Measurements from ENCODE around the gene PAX2. TPM values are rescaled to one million over a fixed set of nuclear protein-coding genes. Genes with fewer than 3 reads are reported as not detected.

The PAX2 gene
- total RNA-seq, 1 experiment from 2014 or later, result not detected

DNA sequence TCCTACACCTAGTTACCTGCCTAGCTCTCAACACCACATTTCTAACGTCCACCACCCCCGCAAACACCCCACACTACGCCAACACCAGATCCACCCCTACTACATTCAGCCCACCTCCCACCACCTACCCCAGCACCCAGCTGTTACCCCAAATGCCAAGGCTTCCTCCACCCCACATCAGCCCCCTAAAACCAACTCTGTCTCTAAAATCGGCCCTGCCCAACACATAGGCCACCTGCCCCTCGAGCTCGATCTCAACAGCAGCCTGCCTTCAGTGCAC, 114.0 kb downstream of the PAX2 start:
- H3F3A ChIP-seq (ENCODE audit: insufficient read depth, low read depth), result no peaks in the 10 kb centered on the region
- H3K9me3 ChIP-seq (ENCODE audit: insufficient read depth, low read depth), result no peaks in the 10 kb centered on the region
- no peak for DNase-seq
- H3K4me1 ChIP-seq (replicated peaks; ENCODE audit: insufficient read depth), result no peaks in the 10 kb centered on the region
- no peak overlapping the region for H3K4me3 ChIP-seq
- H3K9me2 ChIP-seq (ENCODE audit: insufficient read depth), result no peaks in the 10 kb centered on the region
- no peak overlapping the region for H3K4me2 ChIP-seq
- intact Hi-C loops (cut with micrococcal nuclease; ENCODE audit: unreplicated experiment), result no loop called here
- no peaks in the 10 kb centered on the region for H4K20me1 ChIP-seq (ENCODE audit: insufficient read depth)
- peaks cover 87% of the 10 kb centered on the region for H3K27me3 ChIP-seq (ENCODE audit: insufficient read depth, low read depth)
- ChIA-PET POLR2A (ENCODE audit: unreplicated experiment) (no interaction called here), CTCF (no interaction called here)
- no peak for TF ChIP-seq EZH2 (IDR thresholded peaks at IDR 0.05; ENCODE audit: low read depth)
- TF ChIP-seq, protein P1, sequence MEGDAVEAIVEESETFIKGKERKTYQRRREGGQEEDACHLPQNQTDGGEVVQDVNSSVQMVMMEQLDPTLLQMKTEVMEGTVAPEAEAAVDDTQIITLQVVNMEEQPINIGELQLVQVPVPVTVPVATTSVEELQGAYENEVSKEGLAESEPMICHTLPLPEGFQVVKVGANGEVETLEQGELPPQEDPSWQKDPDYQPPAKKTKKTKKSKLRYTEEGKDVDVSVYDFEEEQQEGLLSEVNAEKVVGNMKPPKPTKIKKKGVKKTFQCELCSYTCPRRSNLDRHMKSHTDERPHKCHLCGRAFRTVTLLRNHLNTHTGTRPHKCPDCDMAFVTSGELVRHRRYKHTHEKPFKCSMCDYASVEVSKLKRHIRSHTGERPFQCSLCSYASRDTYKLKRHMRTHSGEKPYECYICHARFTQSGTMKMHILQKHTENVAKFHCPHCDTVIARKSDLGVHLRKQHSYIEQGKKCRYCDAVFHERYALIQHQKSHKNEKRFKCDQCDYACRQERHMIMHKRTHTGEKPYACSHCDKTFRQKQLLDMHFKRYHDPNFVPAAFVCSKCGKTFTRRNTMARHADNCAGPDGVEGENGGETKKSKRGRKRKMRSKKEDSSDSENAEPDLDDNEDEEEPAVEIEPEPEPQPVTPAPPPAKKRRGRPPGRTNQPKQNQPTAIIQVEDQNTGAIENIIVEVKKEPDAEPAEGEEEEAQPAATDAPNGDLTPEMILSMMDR (conservative IDR thresholded peaks at IDR 0.05), result no peak
- H2AFZ ChIP-seq, result no peak overlapping the region
- no peaks in the 10 kb centered on the region for H3K36me3 ChIP-seq (ENCODE audit: low read depth)
- H3K79me2 ChIP-seq (ENCODE audit: low read depth), result no peaks in the 10 kb centered on the region
- H3K27ac ChIP-seq, result no peak overlapping the region
- BruUV-seq (replicated peaks), result no TSS peak

DNA sequence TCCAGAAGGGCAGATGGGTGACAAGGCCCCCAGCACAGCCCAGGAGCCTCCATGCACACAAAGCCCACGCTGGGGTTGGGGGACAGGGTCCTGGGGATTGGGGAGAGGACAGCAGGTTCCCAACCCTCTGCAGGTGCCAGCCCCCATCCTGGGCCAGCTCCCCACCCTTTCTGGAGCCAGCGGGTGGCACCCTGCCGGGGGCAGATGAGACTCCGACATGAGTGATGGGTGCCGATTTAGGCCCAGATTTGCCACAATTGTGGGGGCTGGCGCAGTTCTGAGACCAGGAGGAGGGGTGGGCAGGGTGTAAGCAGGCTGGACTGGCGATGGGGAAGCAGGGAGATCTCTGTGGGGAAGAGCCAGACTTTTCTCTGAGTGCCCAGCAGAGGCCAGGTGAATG, 118.1 kb downstream of the PAX2 start:
- no peaks in the 10 kb centered on the region for H3K79me2 ChIP-seq (ENCODE audit: low read depth)
- no peaks in the 10 kb centered on the region for H4K20me1 ChIP-seq (ENCODE audit: insufficient read depth)
- H3K9me2 ChIP-seq (ENCODE audit: insufficient read depth), result no peaks in the 10 kb centered on the region
- no peaks in the 10 kb centered on the region for H3K4me1 ChIP-seq (replicated peaks; ENCODE audit: insufficient read depth)
- no peak overlapping the region for H3K4me3 ChIP-seq
- DNase-seq, result no peak
- no TSS peak for BruUV-seq (replicated peaks)
- no peak overlapping the region for H3K4me2 ChIP-seq
- H3K9me3 ChIP-seq (ENCODE audit: insufficient read depth, low read depth), result no peaks in the 10 kb centered on the region
- H2AFZ ChIP-seq, result no peak overlapping the region
- no peaks in the 10 kb centered on the region for H3K36me3 ChIP-seq (ENCODE audit: low read depth)
- peaks cover 79% of the 10 kb centered on the region for H3K27me3 ChIP-seq (ENCODE audit: insufficient read depth, low read depth)
- H3F3A ChIP-seq (ENCODE audit: insufficient read depth, low read depth), result no peaks in the 10 kb centered on the region
- intact Hi-C loops (cut with micrococcal nuclease; ENCODE audit: unreplicated experiment), result no loop called here
- CTCF ChIA-PET, result no interaction called here
- H3K27ac ChIP-seq, result no peak overlapping the region
- POLR2A ChIA-PET (ENCODE audit: unreplicated experiment), result no interaction called here
- no peak for TF ChIP-seq EZH2 (IDR thresholded peaks at IDR 0.05; ENCODE audit: low read depth)
- TF ChIP-seq, protein P1 (conservative IDR thresholded peaks at IDR 0.05), result no peak

DNA sequence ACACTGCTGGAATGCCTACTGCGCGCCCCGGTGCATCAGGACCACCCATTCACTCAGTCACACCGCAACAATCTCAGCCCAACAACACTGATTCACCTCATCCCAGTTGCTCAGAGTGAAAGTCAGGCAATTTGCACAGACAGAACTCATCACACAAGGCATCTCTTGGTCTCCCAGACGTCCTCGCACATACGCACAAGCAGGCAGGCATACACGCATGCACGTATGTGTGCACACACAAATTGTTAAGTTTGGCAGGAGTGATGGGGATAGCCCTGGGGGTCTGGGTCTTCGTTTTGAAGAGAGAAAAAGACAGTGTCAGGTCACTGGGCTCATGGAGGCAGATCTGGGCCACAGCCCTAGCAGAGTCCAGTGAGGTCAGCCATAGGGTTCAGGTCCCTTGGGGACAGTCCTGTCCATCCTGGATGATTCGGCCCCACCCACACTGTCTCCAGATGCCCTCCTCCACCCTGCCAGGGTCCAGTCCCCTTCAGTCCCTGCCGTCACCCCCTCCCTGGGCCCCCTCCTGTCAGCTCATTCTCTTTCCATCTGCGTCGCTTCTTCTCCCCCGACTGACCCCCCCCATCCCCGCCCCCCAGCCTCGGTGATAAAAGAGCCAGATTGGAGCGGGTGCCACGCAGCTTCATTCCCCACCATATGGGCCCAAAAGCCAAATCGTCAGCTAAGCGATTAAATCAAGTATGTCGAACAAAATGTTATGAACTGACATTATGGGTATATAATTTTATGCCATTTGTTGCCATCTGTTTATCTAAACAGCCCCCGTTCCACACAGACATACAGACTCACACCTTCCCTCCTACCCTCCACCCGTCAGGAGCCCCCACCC, 118.9 kb downstream of the PAX2 start:
- no peaks in the 10 kb centered on the region for H4K20me1 ChIP-seq (ENCODE audit: insufficient read depth)
- intact Hi-C loops (cut with micrococcal nuclease; ENCODE audit: unreplicated experiment), result no loop called here
- no peaks in the 10 kb centered on the region for H3K9me2 ChIP-seq (ENCODE audit: insufficient read depth)
- no peaks in the 10 kb centered on the region for H3K4me1 ChIP-seq (replicated peaks; ENCODE audit: insufficient read depth)
- POLR2A ChIA-PET (ENCODE audit: unreplicated experiment), result no interaction called here
- H2AFZ ChIP-seq, result no peak overlapping the region
- H3K27ac ChIP-seq, result no peak overlapping the region
- H3K36me3 ChIP-seq (ENCODE audit: low read depth), result no peaks in the 10 kb centered on the region
- no peak for DNase-seq
- H3K9me3 ChIP-seq (ENCODE audit: insufficient read depth, low read depth), result no peaks in the 10 kb centered on the region
- no TSS peak for BruUV-seq (replicated peaks)
- H3K4me2 ChIP-seq, result no peak overlapping the region
- H3K4me3 ChIP-seq, result no peak overlapping the region
- no peaks in the 10 kb centered on the region for H3K79me2 ChIP-seq (ENCODE audit: low read depth)
- TF ChIP-seq, protein P1 (conservative IDR thresholded peaks at IDR 0.05), result no peak
- no peak for TF ChIP-seq EZH2 (IDR thresholded peaks at IDR 0.05; ENCODE audit: low read depth)
- H3K27me3 ChIP-seq (ENCODE audit: insufficient read depth, low read depth), result peaks cover 77% of the 10 kb centered on the region
- CTCF ChIA-PET, result no interaction called here
- H3F3A ChIP-seq (ENCODE audit: insufficient read depth, low read depth), result no peaks in the 10 kb centered on the region

Measured in PC-9 (cell line).